ENCODE measurements around the gene OR52B6.
A peak's percentile ranks its signal among the peaks of the same experiment; 100 is the strongest.

Gene OR52B6

GRCh38 chr11:5622802-5623201 is 42.1 kb downstream of the OR52B6 start:
- H3K23ac ChIP-seq (ENCODE audit: low read length): no peak overlapping the region
- H3K79me1 ChIP-seq (ENCODE audit: low read length): no peaks in the 10 kb centered on the region
- H3K18ac ChIP-seq (ENCODE audit: low read length): no peak overlapping the region
- no peaks in the 10 kb centered on the region for H3K79me2 ChIP-seq (ENCODE audit: control insufficient read depth, insufficient read depth, low read length)
- H3K4ac ChIP-seq (ENCODE audit: low read depth, low read length): no peak overlapping the region
- WGBS (ENCODE audit: extremely low coverage, insufficient coverage, low lambda C conversion rate): no CpG with 5 or more reads among the region's 3 CpGs
- no peak overlapping the region for H3K9ac ChIP-seq (ENCODE audit: low read length)
- no peak overlapping the region for H4K8ac ChIP-seq (ENCODE audit: low read depth, low read length)
- DNase-seq: no peak
- H4K5ac ChIP-seq (ENCODE audit: low read length): no peak overlapping the region
- no peak overlapping the region for H2BK120ac ChIP-seq (ENCODE audit: low read depth, low read length)
- no peak overlapping the region for H2AK5ac ChIP-seq (ENCODE audit: low read length)
- no peak overlapping the region for H3K4me2 ChIP-seq (ENCODE audit: low read length)
- H3K4me3 ChIP-seq (ENCODE audit: low read length): no peak overlapping the region
- no peak overlapping the region for H2BK15ac ChIP-seq (replicated peaks; ENCODE audit: low read depth)
- no peaks in the 10 kb centered on the region for H3K4me1 ChIP-seq (ENCODE audit: control insufficient read depth, low read depth, low read length)
- H3K27ac ChIP-seq (ENCODE audit: low read depth, low read length): no peak overlapping the region
- H3K36me3 ChIP-seq (ENCODE audit: control insufficient read depth, insufficient read depth, low read length): no peaks in the 10 kb centered on the region
- no peaks in the 10 kb centered on the region for H3K27me3 ChIP-seq (ENCODE audit: insufficient read depth, low read length, poor library complexity)
- H2BK5ac ChIP-seq (ENCODE audit: low read length): no peak overlapping the region
- no peak overlapping the region for H3K56ac ChIP-seq (ENCODE audit: low read length)

DNA sequence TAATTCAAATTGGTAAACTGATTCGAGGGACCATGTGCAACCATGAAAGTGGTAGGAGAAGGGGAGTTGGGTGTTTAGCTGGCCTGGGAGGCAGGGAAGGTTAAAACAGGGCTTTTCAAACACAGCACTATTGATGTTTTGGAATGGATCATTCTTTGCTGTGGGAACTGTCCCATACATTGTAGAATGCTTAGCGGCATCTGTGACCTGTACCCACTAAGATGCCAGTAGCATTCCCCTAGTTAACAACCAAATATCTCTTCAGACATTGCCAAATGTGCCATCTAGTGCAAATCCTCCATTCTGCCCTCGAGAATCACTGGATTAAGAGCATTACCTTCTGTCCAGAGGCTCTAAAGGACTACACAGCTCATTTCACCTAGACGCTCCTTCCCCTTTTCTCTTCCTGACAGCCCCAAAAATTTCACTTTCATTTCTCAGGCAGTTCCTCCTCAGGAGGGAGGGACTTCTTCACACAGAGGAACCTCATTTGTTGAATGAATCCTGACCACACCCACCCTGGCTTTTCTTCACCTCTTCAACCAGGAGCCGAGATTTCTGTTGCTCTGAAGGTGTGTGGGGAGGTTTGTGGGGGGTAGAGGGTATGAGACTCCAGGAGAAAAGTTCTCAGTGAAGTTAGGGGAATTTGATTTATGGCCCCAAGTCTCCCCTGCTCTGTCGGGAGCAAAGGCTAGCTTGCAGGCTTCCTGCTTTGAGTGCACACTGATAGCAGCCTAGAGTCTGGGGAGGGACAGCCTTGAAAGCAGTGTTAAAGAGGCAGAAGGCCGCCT is 44.0 kb downstream of the OR52B6 start, which contains the start of gene TRIM34:
Gene TRIM34, plus strand, starts transcription at position 513 of the 791 bp plus-strand sequence. CDS start 7,331 bp downstream, outside the sequence.
- H3K4me3 ChIP-seq (ENCODE audit: low read length): no peak within 1 kb of the TSS
- H4K5ac ChIP-seq (ENCODE audit: low read length): peak within 1 kb of the TSS; percentile 16
- peak; percentile 51 for DNase-seq

DNA sequence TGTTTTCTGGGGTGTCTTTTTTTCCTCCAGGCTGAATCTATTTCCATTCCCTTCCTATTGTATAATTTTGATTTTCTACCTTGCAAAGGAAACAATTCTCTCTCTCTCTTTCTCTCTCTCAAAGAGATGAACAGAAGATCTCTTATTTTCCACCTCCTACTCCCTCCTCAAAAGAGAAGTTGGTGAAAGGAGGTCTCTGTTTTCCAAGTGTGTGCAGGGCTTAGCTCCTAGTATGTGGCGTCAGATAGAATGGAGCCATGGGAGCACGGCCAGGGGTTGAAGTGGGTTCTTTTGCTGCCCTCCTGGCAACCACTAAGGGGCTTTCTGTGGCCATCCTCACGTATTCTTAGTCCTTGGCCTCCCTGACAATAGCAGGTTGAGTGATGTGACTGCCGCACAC is 44.6 kb downstream of the OR52B6 start:
- Histone ChIP-seq H3K4me2 (ENCODE audit: low read length) (no peak overlapping the region), H2BK120ac (ENCODE audit: low read depth, low read length) (no peak overlapping the region), H3K79me1 (ENCODE audit: low read length) (no peaks in the 10 kb centered on the region), H3K4me3 (ENCODE audit: low read length) (no peak overlapping the region), H3K27me3 (ENCODE audit: insufficient read depth, low read length, poor library complexity) (no peaks in the 10 kb centered on the region), H3K27ac (ENCODE audit: low read depth, low read length) (no peak overlapping the region), H3K23ac (ENCODE audit: low read length) (no peak overlapping the region), H3K4ac (ENCODE audit: low read depth, low read length) (no peak overlapping the region), H3K18ac (ENCODE audit: low read length) (no peak overlapping the region), H3K4me1 (ENCODE audit: control insufficient read depth, low read depth, low read length) (no peaks in the 10 kb centered on the region), H3K79me2 (ENCODE audit: control insufficient read depth, insufficient read depth, low read length) (no peaks in the 10 kb centered on the region), H4K8ac (ENCODE audit: low read depth, low read length) (no peak overlapping the region), H2BK15ac (replicated peaks; ENCODE audit: low read depth) (no peak overlapping the region), H3K9ac (ENCODE audit: low read length) (no peak overlapping the region), H3K36me3 (ENCODE audit: control insufficient read depth, insufficient read depth, low read length) (no peaks in the 10 kb centered on the region), H2BK5ac (ENCODE audit: low read length) (no peak overlapping the region), H2AK5ac (ENCODE audit: low read length) (no peak overlapping the region), H3K56ac (ENCODE audit: low read length) (no peak overlapping the region), H4K5ac (ENCODE audit: low read length) (no peak overlapping the region)
- WGBS (ENCODE audit: extremely low coverage, insufficient coverage, low lambda C conversion rate): no CpG with 5 or more reads among the region's 4 CpGs
- DNase-seq: no peak

More for the DNA sequence above, 44.0 kb downstream of the OR52B6 start, which contains the start of gene TRIM34:
- H3K36me3 ChIP-seq (ENCODE audit: control insufficient read depth, insufficient read depth, low read length): no peaks in the 10 kb centered on the region
- H3K18ac ChIP-seq (ENCODE audit: low read length): no peak within 1 kb of the TSS
- H3K23ac ChIP-seq (ENCODE audit: low read length): no peak within 1 kb of the TSS
- H3K56ac ChIP-seq (ENCODE audit: low read length): peak within 1 kb of the TSS; percentile 56
- no peaks in the 10 kb centered on the region for H3K79me1 ChIP-seq (ENCODE audit: low read length)
- H4K8ac ChIP-seq (ENCODE audit: low read depth, low read length): no peak within 1 kb of the TSS
- H3K4me1 ChIP-seq (ENCODE audit: control insufficient read depth, low read depth, low read length): no peaks in the 10 kb centered on the region
- H3K4me2 ChIP-seq (ENCODE audit: low read length): peak within 1 kb of the TSS; percentile 17
- H3K4ac ChIP-seq (ENCODE audit: low read depth, low read length): no peak within 1 kb of the TSS
- no peak within 1 kb of the TSS for H2BK5ac ChIP-seq (ENCODE audit: low read length)
- no peak within 1 kb of the TSS for H2BK15ac ChIP-seq (replicated peaks; ENCODE audit: low read depth)
- peak within 1 kb of the TSS; percentile 25 for H3K9ac ChIP-seq (ENCODE audit: low read length)
- WGBS (ENCODE audit: extremely low coverage, insufficient coverage, low lambda C conversion rate): no CpG with 5 or more reads among the region's 7 CpGs
- H3K27ac ChIP-seq (ENCODE audit: low read depth, low read length): no peak within 1 kb of the TSS
- no peak within 1 kb of the TSS for H2AK5ac ChIP-seq (ENCODE audit: low read length)
- no peaks in the 10 kb centered on the region for H3K79me2 ChIP-seq (ENCODE audit: control insufficient read depth, insufficient read depth, low read length)
- H2BK120ac ChIP-seq (ENCODE audit: low read depth, low read length): no peak within 1 kb of the TSS
- H3K27me3 ChIP-seq (ENCODE audit: insufficient read depth, low read length, poor library complexity): no peaks in the 10 kb centered on the region

DNA sequence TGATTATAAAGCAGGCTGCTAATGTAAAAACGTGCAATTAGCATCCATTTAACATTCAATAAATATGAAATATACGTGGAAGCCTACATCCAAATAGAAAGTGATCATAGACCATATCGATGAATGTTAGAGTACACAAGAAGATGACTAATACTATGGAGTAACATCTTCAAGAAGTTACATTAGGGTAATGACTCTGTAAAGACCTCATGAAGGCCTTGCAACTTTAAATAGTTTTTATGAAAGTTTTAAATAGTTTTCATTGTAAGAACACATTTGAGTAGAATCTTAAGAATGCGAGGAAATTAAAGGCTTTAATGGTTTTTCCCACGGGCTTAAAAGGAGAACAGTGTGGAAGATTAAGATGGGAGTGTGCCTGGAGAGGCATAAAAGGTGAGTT is 45.5 kb downstream of the OR52B6 start:
- Histone ChIP-seq H3K79me1 (ENCODE audit: low read length) (no peaks in the 10 kb centered on the region), H3K18ac (ENCODE audit: low read length) (no peak overlapping the region), H3K4me1 (ENCODE audit: control insufficient read depth, low read depth, low read length) (no peaks in the 10 kb centered on the region)

GRCh38 chr11:5631417-5631816 is 50.7 kb downstream of the OR52B6 start:
- Histone ChIP-seq H2BK15ac (replicated peaks; ENCODE audit: low read depth) (no peak overlapping the region), H3K27ac (ENCODE audit: low read depth, low read length) (no peak overlapping the region), H3K18ac (ENCODE audit: low read length) (no peak overlapping the region), H4K8ac (ENCODE audit: low read depth, low read length) (no peak overlapping the region), H4K5ac (ENCODE audit: low read length) (no peak overlapping the region), H3K9ac (ENCODE audit: low read length) (no peak overlapping the region), H3K4ac (ENCODE audit: low read depth, low read length) (no peak overlapping the region), H3K4me2 (ENCODE audit: low read length) (no peak overlapping the region), H3K79me1 (ENCODE audit: low read length) (no peaks in the 10 kb centered on the region), H3K79me2 (ENCODE audit: control insufficient read depth, insufficient read depth, low read length) (no peaks in the 10 kb centered on the region), H2BK5ac (ENCODE audit: low read length) (no peak overlapping the region), H3K4me3 (ENCODE audit: low read length) (no peak overlapping the region), H3K4me1 (ENCODE audit: control insufficient read depth, low read depth, low read length) (no peaks in the 10 kb centered on the region), H3K23ac (ENCODE audit: low read length) (no peak overlapping the region), H3K27me3 (ENCODE audit: insufficient read depth, low read length, poor library complexity) (no peaks in the 10 kb centered on the region), H2BK120ac (ENCODE audit: low read depth, low read length) (no peak overlapping the region), H3K56ac (ENCODE audit: low read length) (no peak overlapping the region), H3K36me3 (ENCODE audit: control insufficient read depth, insufficient read depth, low read length) (no peaks in the 10 kb centered on the region), H2AK5ac (ENCODE audit: low read length) (no peak overlapping the region)
- no peak for DNase-seq
- WGBS (ENCODE audit: extremely low coverage, insufficient coverage, low lambda C conversion rate): no CpG with 5 or more reads among the region's 2 CpGs

More for the DNA sequence above, 45.5 kb downstream of the OR52B6 start:
- Histone ChIP-seq H3K4me3 (ENCODE audit: low read length) (no peak overlapping the region), H4K5ac (ENCODE audit: low read length) (no peak overlapping the region), H3K4me2 (ENCODE audit: low read length) (no peak overlapping the region), H2BK15ac (replicated peaks; ENCODE audit: low read depth) (no peak overlapping the region), H3K4ac (ENCODE audit: low read depth, low read length) (no peak overlapping the region), H2AK5ac (ENCODE audit: low read length) (no peak overlapping the region), H3K27ac (ENCODE audit: low read depth, low read length) (no peak overlapping the region), H3K79me2 (ENCODE audit: control insufficient read depth, insufficient read depth, low read length) (no peaks in the 10 kb centered on the region), H3K23ac (ENCODE audit: low read length) (no peak overlapping the region), H3K27me3 (ENCODE audit: insufficient read depth, low read length, poor library complexity) (no peaks in the 10 kb centered on the region), H3K9ac (ENCODE audit: low read length) (no peak overlapping the region), H3K36me3 (ENCODE audit: control insufficient read depth, insufficient read depth, low read length) (no peaks in the 10 kb centered on the region), H2BK5ac (ENCODE audit: low read length) (no peak overlapping the region), H3K56ac (ENCODE audit: low read length) (no peak overlapping the region), H4K8ac (ENCODE audit: low read depth, low read length) (no peak overlapping the region), H2BK120ac (ENCODE audit: low read depth, low read length) (no peak overlapping the region)
- no peak for DNase-seq
- no CpG with 5 or more reads among the region's 5 CpGs for WGBS (ENCODE audit: extremely low coverage, insufficient coverage, low lambda C conversion rate)

All from mesendoderm (in vitro differentiated cells).